Cardiac fibroblast (primary cell): Measurements from ENCODE around the gene ERICH4.
A peak's percentile ranks its signal among the peaks of the same experiment; 100 is the strongest.

Experiments used
- DNase-seq, 2 donors: peaks; one replicate each; pipeline versions ENCODE4 v3.0.0 to v3.0.0-alpha.2; 2010; ENCODE audit warnings: low read depth in 2 of 2
- H3K4me3 ChIP-seq, 2 donors: replicated peaks in 1 of 2; 1 replicate in 1 of 2; 2 replicates in 1 of 2; pipeline ENCODE4 v1.5.1; 2011; ENCODE audit warnings: low read depth in 2 of 2, low read length in 2 of 2, mild to moderate bottlenecking in 2 of 2, moderate library complexity in 1 of 2
- CTCF ChIP-seq: IDR thresholded peaks from one replicate; pipeline ENCODE4 v1.5.1; 2011; ENCODE audit warnings: low read depth, mild to moderate bottlenecking, low read length, inconsistent platforms

Gene ERICH4

GRCh38 chr19:41409288-41409687, 33.7 kb upstream of the ERICH4 start:
- no peak for TF ChIP-seq CTCF
- peak; percentile 48 to 56 for DNase-seq
- H3K4me3 ChIP-seq = no peak overlapping the region

GRCh38 chr19:41410336-41411054, 32.5 kb upstream of the ERICH4 start:
- DNase-seq = no peak
- TF ChIP-seq CTCF = no peak
- no peak overlapping the region for H3K4me3 ChIP-seq

- DNase-seq = no peak
- TF ChIP-seq CTCF = no peak
- no peak overlapping the region for H3K4me3 ChIP-seq
These were observed 31.6 kb upstream of the ERICH4 start for GRCh38 chr19:41411100-41411967.

- no peak for TF ChIP-seq CTCF
- no peak overlapping the region for H3K4me3 ChIP-seq
- no peak for DNase-seq
These were observed 31.0 kb upstream of the ERICH4 start for GRCh38 chr19:41411968-41412265.

- no peak overlapping the region for H3K4me3 ChIP-seq
- DNase-seq = no peak
- TF ChIP-seq CTCF = no peak
These were observed 30.0 kb upstream of the ERICH4 start for GRCh38 chr19:41412953-41413352.

GRCh38 chr19:41413947-41414346, 29.0 kb upstream of the ERICH4 start:
- no peak for DNase-seq
- H3K4me3 ChIP-seq = no peak overlapping the region
- no peak for TF ChIP-seq CTCF
